Hepatocyte (in vitro differentiated cells): ENCODE measurements around the gene FAM240A. TPM values are rescaled to one million over a fixed set of nuclear protein-coding genes. Genes with fewer than 3 reads are reported as not detected.

Experiments used
- DNase-seq: peaks from one replicate; pipeline ENCODE4 v3.0.0-alpha.2; 2016; ENCODE audit warnings: low spot score
- H2AFZ ChIP-seq: fragments of 200-600 bp; sonication (generic); 2 replicates; pipeline ENCODE4 v1.6.0; 2016; ENCODE audit warnings: antibody characterized with exemption, mild to moderate bottlenecking
- H3K27ac ChIP-seq: fragments of 200-600 bp; sonication (generic); 2 replicates; pipeline ENCODE4 v1.5.1; 2016; ENCODE audit warnings: mild to moderate bottlenecking
- H3K27me3 ChIP-seq: fragments of 200-600 bp; sonication (generic); 2 replicates; pipeline ENCODE4 v1.6.1; 2016
- H3K36me3 ChIP-seq: fragments of 200-600 bp; sonication (generic); replicated peaks from 2 replicates; pipeline ENCODE4 v1.5.1; 2016; ENCODE audit warnings: low read depth; ENCODE audit not compliant: insufficient read depth
- H3K4me1 ChIP-seq: fragments of 200-600 bp; sonication (generic); 2 replicates; pipeline ENCODE4 v1.5.1; 2016; ENCODE audit warnings: mild to moderate bottlenecking, moderate library complexity; ENCODE audit not compliant: insufficient read depth
- H3K4me2 ChIP-seq: fragments of 200-600 bp; sonication (generic); 2 replicates; pipeline ENCODE4 v1.6.0; 2016
- H3K4me3 ChIP-seq: fragments of 200-600 bp; sonication (generic); 2 replicates; pipeline ENCODE4 v1.5.1; 2016; ENCODE audit warnings: mild to moderate bottlenecking
- H3K79me2 ChIP-seq: fragments of 200-600 bp; sonication (generic); 2 replicates; pipeline ENCODE4 v1.6.0; 2017; ENCODE audit warnings: mild to moderate bottlenecking
- H3K9me2 ChIP-seq: fragments of 200-600 bp; sonication (generic); replicated peaks from 2 replicates; pipeline ENCODE4 v1.6.0; 2017; ENCODE audit warnings: mild to moderate bottlenecking; ENCODE audit not compliant: insufficient read depth
- H3K9me3 ChIP-seq: fragments of 200-600 bp; sonication (generic); 2 replicates; pipeline ENCODE4 v1.5.1; 2016; ENCODE audit warnings: low read depth, mild to moderate bottlenecking
- H4K20me1 ChIP-seq: fragments of 200-600 bp; sonication (generic); 2 replicates; pipeline ENCODE4 v1.6.0; 2016; ENCODE audit warnings: mild to moderate bottlenecking; ENCODE audit not compliant: insufficient read depth, poor library complexity, severe bottlenecking
- CTCF ChIP-seq: fragments of 200-600 bp; sonication (generic); IDR thresholded peaks from 2 replicates; pipeline ENCODE4 v1.5.1; 2016; ENCODE audit warnings: antibody characterized with exemption, mild to moderate bottlenecking; ENCODE audit not compliant: poor library complexity
- EZH2 ChIP-seq: fragments of 200-600 bp; sonication (generic); IDR thresholded peaks from 2 replicates; pipeline ENCODE4 v1.6.1; 2016; ENCODE audit warnings: antibody characterized with exemption, mild to moderate bottlenecking, borderline replicate concordance
- EZH2phosphoT487 ChIP-seq: fragments of 200-600 bp; sonication (generic); IDR thresholded peaks from one replicate; pipeline ENCODE4 v1.6.1; 2018; ENCODE audit warnings: antibody characterized with exemption, mild to moderate bottlenecking, low read depth, moderate library complexity; ENCODE audit not compliant: unreplicated experiment, severe bottlenecking
- WGBS: methylation state at CpG from one replicate; pipeline ENCODE4 v1.1.6; 2016; ENCODE audit warnings: low lambda C conversion rate; ENCODE audit errors: missing lambda C conversion rate; 5-methylcytosine and 5-hydroxymethylcytosine counted together
- polyA plus RNA-seq: library from polyadenylated mRNA; unstranded; fragments of >200 nt; fragmentation: Nextera tagmentation; extraction: Ambion mirVana; gene quantifications from 2 replicates; pipeline ENCODE4 v1.2.1, GENCODE V29; 2016
- total RNA-seq: library from RNA; depleted of rRNA; stranded (reverse); fragments of >200 nt; gene quantifications from 2 replicates; pipeline ENCODE4 v1.2.3, GENCODE V29; 2014

The FAM240A gene
- total and polyA plus RNA-seq, 2 experiments from 2014 or later, result not detected

GRCh38 chr3:46639221-46639620 lies 26.9 kb downstream of the FAM240A start:
- Histone ChIP-seq H3K9me2 (no peaks in the 10 kb centered on the region), H3K27ac (no peak overlapping the region), H3K36me3 (no peaks in the 10 kb centered on the region), H3K4me1 (no peaks in the 10 kb centered on the region), H3K27me3 (no peaks in the 10 kb centered on the region), H2AFZ (no peak overlapping the region), H3K4me2 (no peak overlapping the region), H3K4me3 (no peak overlapping the region), H4K20me1 (no peaks in the 10 kb centered on the region), H3K79me2 (no peaks in the 10 kb centered on the region), H3K9me3 (no peaks in the 10 kb centered on the region)
- TF ChIP-seq CTCF, result no peak
- DNase-seq, result no peak

- WGBS, result 60% methylated on average over 3 of the region's 3 CpGs
Measured at GRCh38 chr3:46640927-46641326, 28.6 kb downstream of the FAM240A start.

GRCh38 chr3:46642971-46643370 lies 30.6 kb downstream of the FAM240A start:
- Histone ChIP-seq H3K27me3 (no peaks in the 10 kb centered on the region), H2AFZ (no peak overlapping the region), H3K79me2 (no peaks in the 10 kb centered on the region), H3K9me3 (no peaks in the 10 kb centered on the region), H3K4me2 (no peak overlapping the region), H3K9me2 (no peaks in the 10 kb centered on the region), H3K4me1 (no peaks in the 10 kb centered on the region), H4K20me1 (no peaks in the 10 kb centered on the region), H3K27ac (no peak overlapping the region), H3K4me3 (no peak overlapping the region), H3K36me3 (no peaks in the 10 kb centered on the region)
- no peak for TF ChIP-seq CTCF
- TF ChIP-seq EZH2phosphoT487, result no peak
- DNase-seq, result no peak
- 80% methylated on average over 6 of the region's 6 CpGs for WGBS

More at GRCh38 chr3:46640927-46641326, 28.6 kb downstream of the FAM240A start:
- no peak overlapping the region for H3K4me3 ChIP-seq
- H3K4me1 ChIP-seq, result no peaks in the 10 kb centered on the region
- no peak overlapping the region for H2AFZ ChIP-seq
- no peaks in the 10 kb centered on the region for H4K20me1 ChIP-seq
- H3K27me3 ChIP-seq, result no peaks in the 10 kb centered on the region
- H3K4me2 ChIP-seq, result no peak overlapping the region
- H3K36me3 ChIP-seq, result no peaks in the 10 kb centered on the region
- no peak for DNase-seq
- H3K9me2 ChIP-seq, result no peaks in the 10 kb centered on the region
- H3K79me2 ChIP-seq, result no peaks in the 10 kb centered on the region
- TF ChIP-seq EZH2phosphoT487, result no peak
- TF ChIP-seq EZH2, result no peak
- no peak for TF ChIP-seq CTCF
- H3K27ac ChIP-seq, result no peak overlapping the region
- no peaks in the 10 kb centered on the region for H3K9me3 ChIP-seq

- Histone ChIP-seq H3K9me3 (no peaks in the 10 kb centered on the region), H3K79me2 (no peaks in the 10 kb centered on the region), H3K27me3 (no peaks in the 10 kb centered on the region), H3K36me3 (no peaks in the 10 kb centered on the region), H2AFZ (no peak overlapping the region), H3K4me3 (no peak overlapping the region), H3K9me2 (no peaks in the 10 kb centered on the region), H3K4me1 (no peaks in the 10 kb centered on the region), H4K20me1 (no peaks in the 10 kb centered on the region), H3K27ac (no peak overlapping the region), H3K4me2 (no peak overlapping the region)
- no peak for DNase-seq
- 87% methylated on average over 1 of the region's 1 CpG for WGBS
- TF ChIP-seq EZH2 (no peak), CTCF (no peak), EZH2phosphoT487 (no peak)
Measured at GRCh38 chr3:46643701-46644100, 31.4 kb downstream of the FAM240A start.
